Urothelium cell line (cell line): ENCODE results near the gene USH1G.

Experiments
- DNase-seq: peaks from one replicate; pipeline ENCODE4 v3.0.0; 2011; ENCODE audit warnings: low spot score, mixed read lengths
- FAIRE-seq: peaks from 2 replicates; lab custom pipeline; 2011; peaks lifted over from hg19 to GRCh38; lab: Jason Lieb, UNC

Gene USH1G

GRCh38 chr17:74954665-74955421, 31.8 kb upstream of the USH1G start:
- DNase-seq, result no peak
- FAIRE-seq, result no peak

- FAIRE-seq, result no peak
- no peak for DNase-seq
Measured at GRCh38 chr17:74954115-74954514, 31.1 kb upstream of the USH1G start.

GRCh38 chr17:74953134-74953687, 30.2 kb upstream of the USH1G start:
- FAIRE-seq (no peak), DNase-seq (no peak)

GRCh38 chr17:74952431-74953133, 29.5 kb upstream of the USH1G start:
- DNase-seq (no peak), FAIRE-seq (peak; percentile 42)

GRCh38 chr17:74951680-74952421, 28.8 kb upstream of the USH1G start:
- no peak for DNase-seq
- peak; percentile 35 for FAIRE-seq

- FAIRE-seq (no peak), DNase-seq (no peak)
Measured at GRCh38 chr17:74951065-74951464, 28.0 kb upstream of the USH1G start.

GRCh38 chr17:74950207-74950606, 27.2 kb upstream of the USH1G start:
- DNase-seq (peak; percentile 37), FAIRE-seq (no peak)

- DNase-seq (no peak), FAIRE-seq (no peak)
Measured at GRCh38 chr17:74949455-74950115, 26.5 kb upstream of the USH1G start.

- DNase-seq (no peak), FAIRE-seq (no peak)
Measured at GRCh38 chr17:74947041-74947754, 24.1 kb upstream of the USH1G start.

GRCh38 chr17:74946641-74947040, 23.6 kb upstream of the USH1G start:
- FAIRE-seq, result peak; percentile 82
- no peak for DNase-seq

GRCh38 chr17:74945543-74945942, 22.5 kb upstream of the USH1G start:
- FAIRE-seq (no peak), DNase-seq (no peak)

- DNase-seq (no peak), FAIRE-seq (peak; percentile 56)
Measured at GRCh38 chr17:74943808-74944522, 20.9 kb upstream of the USH1G start.

GRCh38 chr17:74941128-74941725, 18.2 kb upstream of the USH1G start:
- FAIRE-seq (no peak), DNase-seq (no peak)

- DNase-seq (no peak), FAIRE-seq (no peak)
Measured at GRCh38 chr17:74939534-74939933, 16.5 kb upstream of the USH1G start.

GRCh38 chr17:74938194-74938950, 15.3 kb upstream of the USH1G start:
- FAIRE-seq, result peak; percentile 23

GRCh38 chr17:74937064-74938051, 14.3 kb upstream of the USH1G start:
- DNase-seq, result no peak

More at GRCh38 chr17:74938194-74938950, 15.3 kb upstream of the USH1G start:
- no peak for DNase-seq

GRCh38 chr17:74936470-74936799, 13.4 kb upstream of the USH1G start:
- DNase-seq (no peak), FAIRE-seq (no peak)

More at GRCh38 chr17:74937064-74938051, 14.3 kb upstream of the USH1G start:
- FAIRE-seq, result no peak
